ENCODE results near the gene UST.

- no peak for TF ChIP-seq CTCF (IDR thresholded peaks at IDR 0.05)
- no peak for TF ChIP-seq ZFX (IDR thresholded peaks at IDR 0.05; ENCODE audit: borderline replicate concordance)
These were observed 261.0 kb downstream of the UST start for GRCh38 chr6:149007846-149008245.
